Activated naive CD4-positive, alpha-beta T cell treated with Interleukin-2 at 50 U/mL for 16 hours (primary cell): ENCODE data around the gene ACBD5.
"Not testable (repeated sequence)": the region's sequence is repeated elsewhere in the genome, so short reads cannot be mapped to it uniquely, and the experiment has no call there.

Source experiments
- DNase-seq: peaks from one replicate; pipeline ENCODE4 v3.0.0-alpha.2; 2020

Gene ACBD5

GRCh38 chr10:27237531-27237930 lies 3.1 kb downstream of the ACBD5 start:
- DNase-seq, result not testable (repeated sequence)

GRCh38 chr10:27236589-27237128 lies 3.9 kb downstream of the ACBD5 start:
- DNase-seq, result not testable (repeated sequence)

DNA sequence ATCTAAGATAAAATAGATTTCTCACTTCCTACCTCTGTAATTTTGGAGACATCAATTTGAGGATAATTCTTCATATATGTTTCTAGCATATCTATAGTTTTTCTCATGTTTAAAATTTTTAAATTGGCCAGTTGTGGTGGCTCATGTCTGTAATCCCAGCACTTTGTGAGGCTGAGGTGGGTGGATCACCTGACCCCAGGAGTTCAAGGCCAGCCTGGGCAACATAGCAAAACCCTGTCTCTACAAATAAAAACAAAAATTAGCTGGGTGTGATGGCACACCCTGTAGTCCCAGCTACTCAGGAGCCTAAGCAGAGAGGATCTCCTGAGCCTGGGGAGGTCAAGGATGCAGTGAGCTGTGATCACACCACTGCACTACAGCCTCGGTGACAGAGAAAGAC lies 4.9 kb downstream of the ACBD5 start:
- DNase-seq, result no peak

DNA sequence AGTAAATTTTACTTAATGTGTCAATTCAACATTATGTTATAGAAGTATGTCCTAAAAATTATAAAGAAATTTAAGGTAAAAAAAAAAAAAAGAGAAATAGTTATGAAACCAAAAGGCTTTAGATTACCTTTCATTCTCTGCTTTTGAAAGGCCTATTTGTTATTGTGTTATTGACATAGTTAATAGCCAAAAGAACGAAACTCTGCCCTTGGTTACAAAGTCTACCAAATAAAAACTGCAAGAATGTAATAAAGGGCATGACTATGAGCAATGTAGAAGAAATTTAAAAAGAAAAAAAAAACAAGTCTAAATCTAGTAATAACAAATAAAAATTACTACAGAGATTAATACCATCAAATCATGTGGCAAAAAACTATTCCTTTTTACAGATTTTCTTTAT lies 10.6 kb downstream of the ACBD5 start:
- no peak for DNase-seq

GRCh38 chr10:27225642-27226257 lies 14.8 kb downstream of the ACBD5 start:
- DNase-seq, result no peak

GRCh38 chr10:27225011-27225590 lies 15.5 kb downstream of the ACBD5 start:
- DNase-seq, result no peak

DNA sequence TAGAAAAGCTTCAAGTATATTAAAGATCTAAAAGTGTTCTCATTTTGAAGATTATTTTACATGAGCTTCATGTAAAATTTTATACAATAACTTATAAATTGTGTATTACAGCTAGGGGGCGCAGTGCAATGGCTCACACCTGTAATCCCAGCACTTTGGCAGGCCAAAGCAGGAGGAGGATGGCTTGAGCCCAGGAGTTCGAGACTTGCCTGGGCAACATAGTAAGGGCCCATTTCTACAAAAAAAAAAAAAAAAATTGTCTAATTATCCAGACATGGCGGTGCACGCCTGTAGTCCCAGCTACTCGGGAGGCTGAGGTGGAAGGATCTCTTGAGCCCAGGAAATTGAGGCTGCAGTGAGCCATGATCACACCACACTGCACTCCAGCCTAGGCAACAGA lies 16.6 kb downstream of the ACBD5 start:
- peak; percentile 41 for DNase-seq

DNA sequence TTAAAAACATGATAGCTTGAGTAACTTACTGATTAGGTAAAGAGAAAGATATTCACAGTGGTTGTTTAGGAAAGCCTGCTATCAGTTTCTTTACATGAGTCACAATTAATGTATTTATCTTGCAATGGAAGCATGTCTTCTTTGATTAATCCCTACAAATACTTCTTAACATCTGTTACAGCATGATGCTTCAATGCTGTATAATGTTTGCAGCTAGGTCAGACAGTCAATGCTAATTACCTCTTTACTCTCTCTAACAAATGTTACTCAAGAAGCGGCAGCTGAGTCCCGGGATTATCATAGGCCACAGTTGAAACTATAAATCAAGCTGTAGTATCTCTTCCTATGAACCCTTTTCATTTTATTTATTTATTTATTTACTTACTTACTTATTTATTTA lies 33.2 kb downstream of the ACBD5 start:
- DNase-seq, result no peak

GRCh38 chr10:27203806-27204205 lies 36.8 kb downstream of the ACBD5 start:
- DNase-seq, result no peak

- no peak for DNase-seq
These were observed 42.5 kb downstream of the ACBD5 start for GRCh38 chr10:27197980-27198620.

DNA sequence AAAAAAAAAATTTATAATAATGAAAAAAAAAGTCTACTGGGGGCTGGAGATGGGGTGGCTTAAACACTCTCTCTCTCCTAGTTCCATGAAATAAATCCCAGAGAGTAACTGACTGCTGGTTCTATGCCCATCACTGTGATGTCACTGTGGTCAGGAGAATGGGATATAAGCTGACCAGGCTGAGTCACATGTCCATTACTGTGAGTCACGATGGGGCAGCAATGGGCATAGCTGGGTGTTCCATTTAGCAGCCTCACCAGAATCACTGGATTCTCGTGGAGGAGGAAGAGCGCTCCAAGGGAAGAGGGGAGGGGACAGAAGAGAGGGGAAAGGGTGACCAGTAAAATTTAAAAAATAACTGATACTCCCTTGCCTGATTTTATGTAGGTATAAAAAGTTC lies 48.3 kb downstream of the ACBD5 start:
- no peak for DNase-seq

DNA sequence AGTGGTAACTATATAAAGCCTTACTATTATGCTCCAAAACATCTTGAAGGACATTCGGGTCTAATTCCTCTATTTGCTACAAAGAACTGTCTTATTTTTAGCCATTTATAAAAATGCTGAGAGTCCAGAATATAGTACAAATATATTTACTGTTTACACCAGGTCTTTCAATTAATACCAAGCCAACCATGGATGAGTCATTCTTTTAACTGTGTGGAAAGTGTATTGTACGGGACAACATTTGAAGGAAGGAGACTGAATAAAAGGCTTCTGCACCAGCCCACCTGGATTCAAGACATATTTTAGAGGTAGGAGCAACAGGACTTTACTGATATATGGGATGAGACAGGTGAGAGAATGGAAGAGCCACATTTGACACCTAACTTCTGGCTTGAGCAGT lies 50.1 kb downstream of the ACBD5 start:
- DNase-seq, result no peak

DNA sequence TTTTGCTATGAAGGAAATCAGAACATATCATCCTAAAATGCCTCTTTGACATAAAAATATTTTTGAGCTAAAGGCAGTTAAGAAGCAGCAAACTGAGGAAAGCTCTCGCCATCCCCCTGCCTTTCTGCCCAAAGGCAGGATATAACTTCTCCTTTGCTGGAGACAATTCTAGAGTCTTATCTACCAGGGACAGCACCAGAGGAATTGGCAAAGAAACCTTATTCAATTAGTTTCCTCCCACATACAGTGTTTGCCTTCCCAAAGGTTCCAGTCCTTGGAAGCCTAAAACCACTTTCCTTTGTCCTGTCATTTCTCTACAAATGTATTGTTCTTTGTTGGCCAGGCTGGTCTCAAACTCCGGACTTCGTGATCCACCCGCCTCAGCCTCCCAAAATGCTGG lies 51.7 kb downstream of the ACBD5 start:
- no peak for DNase-seq

GRCh38 chr10:27188259-27188658 lies 52.3 kb downstream of the ACBD5 start:
- DNase-seq, result no peak

DNA sequence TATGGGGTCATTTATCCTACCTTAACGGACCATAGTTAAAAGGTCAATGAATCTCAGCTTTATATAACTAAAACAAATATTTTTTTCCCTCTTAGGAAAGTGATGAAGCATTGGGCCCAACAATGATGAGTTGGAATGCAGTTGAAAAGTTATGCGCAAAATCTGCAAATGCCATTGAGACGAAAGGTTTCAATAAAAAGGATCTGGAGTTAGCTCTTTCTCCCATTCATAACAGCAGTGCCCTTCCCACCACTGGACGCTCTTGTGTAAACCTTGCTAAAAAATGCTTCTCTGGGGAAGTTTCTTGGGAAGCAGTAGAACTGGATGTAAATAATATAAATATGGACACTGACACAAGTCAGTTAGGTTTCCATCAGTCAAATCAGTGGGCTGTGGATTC lies 70.7 kb downstream of the ACBD5 start:
- no peak for DNase-seq

DNA sequence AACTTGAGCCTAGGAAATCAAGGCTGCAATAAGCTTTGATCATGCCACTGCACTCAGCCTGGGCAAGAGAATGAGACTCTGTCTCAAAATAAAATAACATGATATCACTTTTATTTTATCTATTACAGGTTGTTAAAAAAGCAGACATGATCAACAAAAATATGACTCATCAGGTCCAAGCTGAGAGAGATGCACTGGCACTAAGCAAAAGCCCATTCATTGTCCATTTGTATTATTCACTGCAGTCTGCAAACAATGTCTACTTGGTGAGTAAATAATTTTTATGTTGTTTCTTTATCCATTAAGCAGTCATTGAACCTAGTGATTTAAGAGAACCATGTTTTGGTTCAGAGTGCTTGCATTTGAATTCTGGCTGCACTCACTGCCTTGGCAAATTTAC lies 82.2 kb downstream of the ACBD5 start:
- DNase-seq, result no peak

DNA sequence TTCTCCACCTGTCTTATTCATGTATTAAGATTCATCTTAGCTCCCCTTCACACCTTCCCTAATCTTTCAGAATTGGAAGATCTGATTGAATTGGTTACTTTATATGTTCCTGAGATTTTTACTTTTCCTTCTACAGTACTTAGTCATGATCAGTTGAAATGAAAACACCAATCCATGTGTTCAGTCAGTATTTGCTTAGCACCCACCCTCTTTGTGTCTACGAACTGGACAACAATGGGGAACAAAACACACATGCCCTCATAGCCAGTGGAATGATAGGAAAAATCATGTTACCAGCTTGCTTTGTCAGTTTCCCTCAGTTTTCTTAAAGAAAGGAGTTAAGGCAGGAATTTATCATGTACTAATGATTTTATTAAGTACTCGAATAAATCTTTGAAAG lies 83.4 kb downstream of the ACBD5 start:
- DNase-seq, result no peak

GRCh38 chr10:27156566-27156965 lies 84.0 kb downstream of the ACBD5 start:
- not testable (repeated sequence) for DNase-seq

GRCh38 chr10:27155066-27155754 lies 85.4 kb downstream of the ACBD5 start, which contains the start of gene MASTL:
MASTL (plus strand) TSS chr10:27155352; CDS start chr10:27155427, 75 bp downstream.
- DNase-seq, result peak; percentile 93

GRCh38 chr10:27153845-27154193 lies 86.8 kb downstream of the ACBD5 start:
- DNase-seq, result no peak

DNA sequence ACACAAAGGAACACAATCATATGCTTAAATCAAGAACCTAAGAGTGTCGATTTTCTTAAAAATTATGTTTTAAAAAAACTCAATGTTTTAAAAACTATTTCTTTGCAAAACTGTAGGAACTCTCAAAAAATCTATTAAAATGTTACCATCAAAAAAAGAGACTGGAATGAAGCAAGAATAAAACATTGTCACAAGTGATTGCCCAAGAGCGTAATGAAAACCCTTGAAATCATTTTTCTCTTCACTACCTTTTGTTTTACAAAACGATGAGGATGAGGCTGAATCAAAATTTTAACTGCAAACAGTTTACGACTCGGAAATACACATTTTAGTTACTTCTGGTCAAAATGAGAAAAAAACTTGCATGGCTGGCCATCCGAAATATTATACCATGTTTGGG lies 87.3 kb downstream of the ACBD5 start:
- DNase-seq, result no peak

- DNase-seq, result no peak
These were observed 87.9 kb downstream of the ACBD5 start for GRCh38 chr10:27152687-27153086.

DNA sequence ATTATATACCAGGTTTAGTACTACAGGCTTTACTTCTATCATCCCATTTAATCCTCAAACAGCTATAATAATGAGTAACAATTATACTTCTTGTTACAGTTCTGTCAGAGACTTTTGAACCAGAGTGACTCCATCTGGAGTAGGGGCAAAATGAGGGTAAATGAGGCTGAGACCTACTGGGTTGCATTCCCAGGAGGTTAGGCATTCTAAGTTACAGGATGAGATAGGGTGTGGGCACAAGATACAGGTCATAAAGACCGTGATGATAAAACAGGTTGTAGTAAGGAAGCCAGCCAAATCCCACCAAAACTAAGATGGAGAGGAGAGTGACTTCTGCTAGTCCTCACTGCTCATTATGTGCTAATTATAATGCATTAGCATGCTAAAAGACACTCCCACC lies 90.3 kb downstream of the ACBD5 start:
- no peak for DNase-seq

GRCh38 chr10:27147701-27148100 lies 92.9 kb downstream of the ACBD5 start:
- DNase-seq, result no peak
